Astrocyte of the cerebellum (primary cell): ENCODE results near the gene CHD5.

ENCODE experiments used
- DNase-seq: peaks from one replicate; pipeline ENCODE4 v3.0.0-alpha.2; 2011; ENCODE audit warnings: low read depth
- H3K4me3 ChIP-seq: 2 replicates; pipeline ENCODE4 v1.5.1; 2011; ENCODE audit warnings: mild to moderate bottlenecking, low read depth, low read length, moderate library complexity
- in situ Hi-C: cut with HindIII; loops from 2 replicates; pipeline ENCODE4 v1.10.0; 2017; ENCODE audit warnings: low sequenced_read_pairs
- TF ChIP-seq, protein P1 (sequence below): IDR thresholded peaks from 2 replicates; pipeline ENCODE4 v1.5.1; 2012; ENCODE audit warnings: low read length, low read depth, moderate library complexity, mild to moderate bottlenecking; ENCODE audit errors: missing control alignments

Gene CHD5

GRCh38 chr1:6154525-6155319, 25.4 kb downstream of the CHD5 start:
- no peak overlapping the region for H3K4me3 ChIP-seq
- no peak for DNase-seq
- TF ChIP-seq, protein P1, sequence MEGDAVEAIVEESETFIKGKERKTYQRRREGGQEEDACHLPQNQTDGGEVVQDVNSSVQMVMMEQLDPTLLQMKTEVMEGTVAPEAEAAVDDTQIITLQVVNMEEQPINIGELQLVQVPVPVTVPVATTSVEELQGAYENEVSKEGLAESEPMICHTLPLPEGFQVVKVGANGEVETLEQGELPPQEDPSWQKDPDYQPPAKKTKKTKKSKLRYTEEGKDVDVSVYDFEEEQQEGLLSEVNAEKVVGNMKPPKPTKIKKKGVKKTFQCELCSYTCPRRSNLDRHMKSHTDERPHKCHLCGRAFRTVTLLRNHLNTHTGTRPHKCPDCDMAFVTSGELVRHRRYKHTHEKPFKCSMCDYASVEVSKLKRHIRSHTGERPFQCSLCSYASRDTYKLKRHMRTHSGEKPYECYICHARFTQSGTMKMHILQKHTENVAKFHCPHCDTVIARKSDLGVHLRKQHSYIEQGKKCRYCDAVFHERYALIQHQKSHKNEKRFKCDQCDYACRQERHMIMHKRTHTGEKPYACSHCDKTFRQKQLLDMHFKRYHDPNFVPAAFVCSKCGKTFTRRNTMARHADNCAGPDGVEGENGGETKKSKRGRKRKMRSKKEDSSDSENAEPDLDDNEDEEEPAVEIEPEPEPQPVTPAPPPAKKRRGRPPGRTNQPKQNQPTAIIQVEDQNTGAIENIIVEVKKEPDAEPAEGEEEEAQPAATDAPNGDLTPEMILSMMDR = no peak
- in situ Hi-C loops = no loop called here

GRCh38 chr1:6152882-6153281, 27.2 kb downstream of the CHD5 start:
- TF ChIP-seq, protein P1 = no peak
- in situ Hi-C loops = no loop called here
- DNase-seq = no peak
- H3K4me3 ChIP-seq = no peak overlapping the region

DNA sequence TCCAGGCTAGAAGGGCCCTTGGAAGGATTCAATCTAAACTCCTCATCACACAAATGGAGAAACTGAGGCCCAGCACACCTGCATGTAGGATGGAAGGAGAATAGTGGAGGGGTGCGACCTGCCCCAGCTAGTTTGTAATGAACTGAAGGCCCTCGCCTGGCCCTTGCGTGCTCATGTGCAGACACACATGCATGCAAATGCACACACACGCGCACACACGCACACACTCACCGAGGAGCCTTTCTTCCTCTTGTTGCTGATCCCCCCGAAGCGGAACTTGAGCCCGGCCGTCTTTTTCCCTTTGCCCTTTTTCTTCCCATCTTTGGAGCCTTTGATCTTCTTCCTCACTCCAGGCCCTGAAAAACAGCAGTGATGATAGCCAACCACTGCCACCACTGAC, 27.9 kb downstream of the CHD5 start:
- no peak for DNase-seq
- in situ Hi-C loops = no loop called here
- no peak overlapping the region for H3K4me3 ChIP-seq
- TF ChIP-seq, protein P1 = no peak

- in situ Hi-C loops = no loop called here
- DNase-seq = no peak
- no peak overlapping the region for H3K4me3 ChIP-seq
- TF ChIP-seq, protein P1 = no peak
Measured at GRCh38 chr1:6151291-6151822, 28.8 kb downstream of the CHD5 start.

GRCh38 chr1:6150006-6150938, 29.8 kb downstream of the CHD5 start:
- DNase-seq = no peak
- no peak overlapping the region for H3K4me3 ChIP-seq
- TF ChIP-seq, protein P1 = no peak
- in situ Hi-C loops = no loop called here

- in situ Hi-C loops = no loop called here
- no peak for DNase-seq
- no peak overlapping the region for H3K4me3 ChIP-seq
- TF ChIP-seq, protein P1 = no peak
Measured at GRCh38 chr1:6149597-6149996, 30.5 kb downstream of the CHD5 start.
